T-helper 1 cell treated with Interleukin-12 subunit alpha and Interleukin-12 subunit beta and Interleukin-4 antibody, amounts not matched to agents 30 μg/mL and 1 μg/mL, for 36 hours (primary cell): ENCODE measurements around the gene TP53RK.

Source experiments
- H3K27ac Mint-ChIP-seq: one replicate; pipeline ENCODE4 v1.8.0; 2021; ENCODE audit warnings: mild to moderate bottlenecking, mixed read lengths
- H3K27me3 Mint-ChIP-seq: one replicate; pipeline ENCODE4 v1.8.0; 2021; ENCODE audit warnings: low read depth, mixed read lengths
- H3K36me3 Mint-ChIP-seq: one replicate; pipeline ENCODE4 v1.8.0; 2021; ENCODE audit warnings: low read depth, mixed read lengths
- H3K4me1 Mint-ChIP-seq: one replicate; pipeline ENCODE4 v1.8.0; 2021; ENCODE audit warnings: low read depth, mixed read lengths
- H3K4me3 Mint-ChIP-seq: one replicate; pipeline ENCODE4 v1.8.0; 2021; ENCODE audit warnings: mild to moderate bottlenecking, moderate library complexity, mixed read lengths
- H3K9me3 Mint-ChIP-seq: one replicate; pipeline ENCODE4 v1.8.0; 2021; ENCODE audit warnings: mixed read lengths

Gene TP53RK

DNA sequence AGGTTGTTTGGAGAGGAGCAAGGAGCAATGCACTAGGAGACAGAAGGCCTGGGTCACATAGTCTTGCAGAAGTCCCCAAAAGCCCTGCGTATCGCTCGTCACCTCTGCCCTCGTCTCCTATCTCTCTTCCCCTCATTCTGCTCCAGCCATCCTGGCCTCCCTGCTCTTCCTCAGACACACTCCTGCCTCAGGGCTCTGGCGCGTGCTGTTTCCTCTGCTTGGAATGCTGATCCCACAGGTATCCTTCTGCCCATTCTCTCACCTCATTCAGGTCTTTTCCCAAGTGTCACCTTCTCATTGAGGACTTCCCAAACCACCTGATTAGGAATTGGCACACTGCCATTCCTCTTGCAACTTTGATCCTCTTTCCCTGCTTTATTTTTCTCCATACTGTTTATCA lies 11.2 kb upstream of the TP53RK start:
- H3K36me3 Mint-ChIP-seq: no peaks in the 10 kb centered on the region
- H3K4me3 Mint-ChIP-seq: no peak overlapping the region
- H3K4me1 Mint-ChIP-seq: peaks cover 2% of the 10 kb centered on the region
- peaks cover 27% of the 10 kb centered on the region for H3K27me3 Mint-ChIP-seq
- H3K9me3 Mint-ChIP-seq: peaks cover 3% of the 10 kb centered on the region
- no peak overlapping the region for H3K27ac Mint-ChIP-seq

DNA sequence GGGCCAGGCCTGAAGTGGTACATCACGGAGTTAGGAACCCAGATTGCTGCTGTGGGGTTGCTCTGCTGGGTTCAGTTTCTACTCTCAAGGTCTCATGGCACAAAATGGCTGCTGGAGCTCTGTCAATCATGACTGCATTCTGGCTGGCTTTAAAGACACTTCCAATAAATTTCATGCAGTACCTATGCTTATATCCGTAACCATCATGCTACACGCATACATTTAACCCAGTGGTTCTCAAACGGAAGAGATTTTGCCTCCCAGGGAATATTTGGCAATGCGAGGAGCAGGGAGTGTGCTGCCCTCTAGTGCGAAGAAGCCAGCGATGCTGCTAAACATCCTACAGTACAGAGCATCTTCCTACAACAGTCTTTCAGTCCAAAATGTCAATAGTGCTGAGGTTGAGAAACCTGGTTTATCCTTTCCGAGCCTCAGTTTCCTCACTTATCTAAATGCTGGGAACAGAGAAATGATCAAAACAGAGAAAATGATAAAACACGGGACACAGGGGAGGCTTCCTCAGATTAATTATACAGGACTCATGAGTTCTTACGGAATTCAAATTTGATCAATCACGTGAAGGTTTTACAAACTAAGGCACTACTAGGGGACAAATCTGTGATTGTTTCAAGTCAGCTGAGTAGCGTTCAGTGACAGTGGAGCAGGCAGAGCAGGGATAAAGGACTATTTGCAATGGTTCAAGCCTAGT lies 10.6 kb upstream of the TP53RK start:
- H3K27ac Mint-ChIP-seq: no peak overlapping the region
- no peak overlapping the region for H3K4me3 Mint-ChIP-seq
- H3K36me3 Mint-ChIP-seq: no peaks in the 10 kb centered on the region
- H3K4me1 Mint-ChIP-seq: peaks cover 2% of the 10 kb centered on the region
- peaks cover 21% of the 10 kb centered on the region for H3K27me3 Mint-ChIP-seq
- peaks cover 3% of the 10 kb centered on the region for H3K9me3 Mint-ChIP-seq

DNA sequence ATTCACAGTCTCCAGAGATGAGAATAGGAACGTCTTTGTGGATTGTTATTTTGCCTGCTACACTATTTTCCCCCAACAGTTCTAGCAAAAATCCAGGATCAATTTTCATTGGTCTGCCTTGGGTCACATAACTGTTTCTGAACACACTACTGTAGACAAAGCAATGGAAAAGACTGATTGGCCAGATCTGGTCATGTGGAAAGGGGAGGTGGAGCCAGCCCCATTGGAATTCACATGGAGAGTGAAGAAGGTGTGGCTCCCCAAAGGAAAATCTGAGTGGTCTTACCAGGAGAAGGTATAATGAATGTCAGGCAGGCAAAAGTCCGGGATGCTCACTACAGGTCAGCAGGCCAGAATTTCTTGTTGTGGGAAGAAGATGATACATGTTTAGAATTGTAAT lies 9.5 kb upstream of the TP53RK start:
- Mint-ChIP-seq H3K36me3 (no peaks in the 10 kb centered on the region), H3K27ac (no peak overlapping the region), H3K4me1 (peaks cover 6% of the 10 kb centered on the region), H3K27me3 (peaks cover 12% of the 10 kb centered on the region), H3K4me3 (no peak overlapping the region), H3K9me3 (peaks cover 3% of the 10 kb centered on the region)

- Mint-ChIP-seq H3K36me3 (no peaks in the 10 kb centered on the region), H3K9me3 (peaks cover 3% of the 10 kb centered on the region), H3K27me3 (peaks cover 11% of the 10 kb centered on the region), H3K4me3 (no peak overlapping the region), H3K4me1 (peaks cover 6% of the 10 kb centered on the region), H3K27ac (no peak overlapping the region)
Observed at GRCh38 chr20:46696791-46697279, 7.6 kb upstream of the TP53RK start.

- peaks cover 3% of the 10 kb centered on the region for H3K9me3 Mint-ChIP-seq
- H3K27me3 Mint-ChIP-seq: peaks cover 11% of the 10 kb centered on the region
- H3K4me3 Mint-ChIP-seq: no peak overlapping the region
- H3K27ac Mint-ChIP-seq: no peak overlapping the region
- no peaks in the 10 kb centered on the region for H3K36me3 Mint-ChIP-seq
- peaks cover 6% of the 10 kb centered on the region for H3K4me1 Mint-ChIP-seq
Observed at GRCh38 chr20:46695892-46696291, 6.6 kb upstream of the TP53RK start.

- H3K4me3 Mint-ChIP-seq: no peak overlapping the region
- no peaks in the 10 kb centered on the region for H3K27me3 Mint-ChIP-seq
- no peaks in the 10 kb centered on the region for H3K9me3 Mint-ChIP-seq
- peaks cover 14% of the 10 kb centered on the region for H3K4me1 Mint-ChIP-seq
- no peak overlapping the region for H3K27ac Mint-ChIP-seq
- peaks cover under 1% of the 10 kb centered on the region for H3K36me3 Mint-ChIP-seq
Observed at GRCh38 chr20:46694484-46694883, 5.2 kb upstream of the TP53RK start.

DNA sequence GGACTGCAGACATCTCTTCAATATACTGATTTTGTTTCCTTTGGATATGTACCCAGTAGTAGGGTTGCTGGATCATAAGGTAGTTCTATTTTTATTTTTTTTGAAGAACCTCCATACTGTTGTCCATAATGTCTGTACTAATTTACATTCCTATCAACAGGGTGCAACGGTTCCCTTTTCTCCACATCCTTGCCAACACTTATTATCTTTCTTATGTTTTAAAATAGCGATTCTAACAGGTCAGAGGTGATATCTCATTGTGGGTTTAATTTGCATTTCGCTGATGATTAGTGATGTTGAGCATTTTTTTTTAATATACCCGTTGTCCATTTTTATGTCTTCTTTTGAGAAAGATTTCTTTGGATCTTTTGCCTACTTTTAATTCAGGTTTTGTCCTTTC lies 2.0 kb upstream of the TP53RK start:
- Mint-ChIP-seq H3K4me1 (peaks cover 35% of the 10 kb centered on the region), H3K4me3 (no peak overlapping the region), H3K9me3 (no peaks in the 10 kb centered on the region), H3K36me3 (peaks cover 8% of the 10 kb centered on the region), H3K27me3 (no peaks in the 10 kb centered on the region), H3K27ac (no peak overlapping the region)

DNA sequence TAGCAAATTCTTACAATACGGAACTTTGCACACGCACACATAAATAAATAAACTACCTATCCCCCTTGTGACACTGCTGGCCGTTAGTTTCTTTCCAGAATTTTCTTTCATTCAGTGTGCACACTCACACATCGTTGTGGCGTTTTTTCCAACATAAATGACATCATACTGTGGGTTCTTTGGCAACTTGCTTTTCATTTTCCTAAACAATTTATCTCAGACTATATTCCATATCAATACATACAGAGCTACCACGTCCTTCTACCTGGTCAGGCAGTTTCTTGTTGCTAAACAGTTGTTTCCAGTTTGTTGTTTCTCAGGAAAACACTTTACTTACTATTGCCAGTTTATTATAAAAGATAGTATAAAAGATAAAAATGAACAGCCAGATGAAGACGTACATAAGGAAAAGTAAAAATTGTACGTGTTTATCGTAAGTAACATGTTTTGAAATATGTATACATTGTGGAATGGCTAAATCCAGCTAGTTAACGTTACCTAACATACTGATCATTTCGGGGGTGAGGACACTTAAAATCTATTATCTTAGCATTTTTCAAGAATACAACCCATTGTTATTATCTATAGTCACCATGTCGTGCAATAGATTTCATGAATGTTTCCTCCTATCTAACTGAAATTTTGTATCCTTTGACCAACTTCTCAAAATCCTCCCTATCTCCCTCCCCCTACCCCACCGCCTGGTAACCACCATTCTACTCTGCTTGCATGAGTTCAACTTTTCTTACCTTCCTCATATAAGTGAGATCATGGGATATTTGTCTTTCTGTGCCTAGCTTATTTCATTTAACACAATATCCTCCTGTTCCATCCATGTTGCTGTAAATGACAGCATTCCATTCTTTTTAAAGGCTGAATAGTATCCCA lies 1.2 kb upstream of the TP53RK start:
- peak overlapping the region; percentile 56 for H3K4me3 Mint-ChIP-seq
- H3K36me3 Mint-ChIP-seq: peaks cover 13% of the 10 kb centered on the region
- H3K9me3 Mint-ChIP-seq: no peaks in the 10 kb centered on the region
- no peaks in the 10 kb centered on the region for H3K27me3 Mint-ChIP-seq
- H3K27ac Mint-ChIP-seq: peak overlapping the region; percentile 56
- H3K4me1 Mint-ChIP-seq: peaks cover 38% of the 10 kb centered on the region

- H3K27me3 Mint-ChIP-seq: no peaks in the 10 kb centered on the region
- H3K27ac Mint-ChIP-seq: peak overlapping the region; percentile 84
- H3K9me3 Mint-ChIP-seq: no peaks in the 10 kb centered on the region
- peaks cover 17% of the 10 kb centered on the region for H3K36me3 Mint-ChIP-seq
- H3K4me3 Mint-ChIP-seq: peak overlapping the region; percentile 88
- peaks cover 42% of the 10 kb centered on the region for H3K4me1 Mint-ChIP-seq
Observed at GRCh38 chr20:46689754-46690085, 476 bp upstream of the TP53RK start.

- H3K36me3 Mint-ChIP-seq: peaks cover 22% of the 10 kb centered on the region
- H3K27ac Mint-ChIP-seq: peak overlapping the region; percentile 80
- peak overlapping the region; percentile 87 for H3K4me3 Mint-ChIP-seq
- no peaks in the 10 kb centered on the region for H3K27me3 Mint-ChIP-seq
- no peaks in the 10 kb centered on the region for H3K9me3 Mint-ChIP-seq
- H3K4me1 Mint-ChIP-seq: peaks cover 44% of the 10 kb centered on the region
Observed at GRCh38 chr20:46688151-46689081, 828 bp downstream of the TP53RK start.

GRCh38 chr20:46683939-46684750 lies 5.1 kb downstream of the TP53RK start:
- Mint-ChIP-seq H3K4me1 (peaks cover 47% of the 10 kb centered on the region), H3K4me3 (no peak overlapping the region)

GRCh38 chr20:46683668-46683938 lies 5.6 kb downstream of the TP53RK start:
- Mint-ChIP-seq H3K27ac (no peak overlapping the region), H3K9me3 (no peaks in the 10 kb centered on the region), H3K4me1 (peaks cover 45% of the 10 kb centered on the region), H3K36me3 (peaks cover 21% of the 10 kb centered on the region), H3K27me3 (no peaks in the 10 kb centered on the region), H3K4me3 (no peak overlapping the region)

More at GRCh38 chr20:46683939-46684750, 5.1 kb downstream of the TP53RK start:
- Mint-ChIP-seq H3K9me3 (no peaks in the 10 kb centered on the region), H3K36me3 (peaks cover 21% of the 10 kb centered on the region), H3K27me3 (no peaks in the 10 kb centered on the region), H3K27ac (no peak overlapping the region)

DNA sequence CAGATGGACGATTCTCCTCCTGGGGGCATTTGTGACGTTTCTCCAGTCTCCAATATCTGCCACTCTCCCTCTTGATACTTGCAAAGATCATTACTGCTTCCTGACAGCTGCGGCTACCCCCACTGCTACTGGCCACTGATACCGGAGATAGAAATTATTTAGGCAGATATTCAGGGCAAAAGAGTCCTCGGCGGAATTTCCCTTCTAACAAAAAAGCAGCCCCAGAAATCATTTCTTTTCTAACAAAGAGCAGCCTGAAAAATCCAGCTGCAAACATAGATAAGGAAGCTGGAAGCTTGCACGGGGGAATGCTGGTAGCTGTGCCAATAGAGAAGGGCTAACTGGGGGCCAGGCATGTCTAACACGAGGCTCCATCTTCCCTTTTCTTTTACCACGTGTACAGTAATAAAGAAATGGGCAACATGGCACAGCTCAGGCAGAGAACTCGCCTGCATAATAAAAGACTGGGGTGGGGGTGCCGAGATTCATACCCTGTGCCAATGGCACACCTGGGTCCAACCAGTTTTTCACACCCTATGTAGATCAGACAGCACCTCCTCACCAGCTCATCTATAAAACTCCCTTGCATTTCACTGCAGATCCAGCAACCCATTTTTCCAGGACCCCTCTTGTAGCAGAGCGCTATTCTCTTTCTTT lies 6.1 kb downstream of the TP53RK start:
- H3K9me3 Mint-ChIP-seq: no peaks in the 10 kb centered on the region
- no peak overlapping the region for H3K4me3 Mint-ChIP-seq
- H3K27ac Mint-ChIP-seq: no peak overlapping the region

More for the DNA sequence above, 6.1 kb downstream of the TP53RK start:
- Mint-ChIP-seq H3K36me3 (peaks cover 21% of the 10 kb centered on the region), H3K27me3 (no peaks in the 10 kb centered on the region), H3K4me1 (peaks cover 40% of the 10 kb centered on the region)
